ENCODE data around the gene PCED1B.

- no peak for TF ChIP-seq CTCF (IDR thresholded peaks at IDR 0.05)
- TF ChIP-seq POLR2A (IDR thresholded peaks at IDR 0.05): no peak
These were observed 8.9 kb downstream of the PCED1B start for GRCh38 chr12:47088021-47088944.
